HG03565 (cell line): ENCODE results near the gene ANKRD33B.
"Not testable (repeated sequence)": the region's sequence is repeated elsewhere in the genome, so short reads cannot be mapped to it uniquely, and the experiment has no call there.

Source experiments
- ATAC-seq: cut with Tn5 transposase; IDR thresholded peaks from one replicate; pipeline ENCODE4 v1.9.1; 2021; ENCODE audit warnings: mild to moderate bottlenecking, moderate library complexity; ENCODE audit not compliant: unreplicated experiment

ANKRD33B gene

GRCh38 chr5:10653751-10654400 lies 90.0 kb downstream of the ANKRD33B start:
- no peak for ATAC-seq

DNA sequence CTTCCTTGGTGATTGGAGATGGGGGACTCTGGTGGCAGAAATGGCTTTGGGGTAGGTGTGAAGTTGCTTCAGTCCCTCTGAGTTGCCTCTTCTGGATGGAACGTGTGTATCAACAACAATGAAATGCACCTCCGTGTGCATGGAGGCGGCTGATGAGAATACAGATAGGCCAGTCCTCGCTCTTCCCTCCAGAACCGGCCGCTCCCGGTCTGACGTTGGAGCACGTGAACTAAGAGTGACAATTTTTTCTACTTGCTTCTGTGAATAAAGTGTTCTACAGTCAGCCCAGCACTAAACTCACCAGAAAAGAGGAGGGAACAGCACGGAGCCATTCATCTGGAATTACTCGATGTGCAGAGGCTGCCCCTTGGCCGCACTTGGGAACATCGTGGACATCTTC lies 90.7 kb downstream of the ANKRD33B start:
- ATAC-seq, result no peak

GRCh38 chr5:10655161-10655971 lies 91.5 kb downstream of the ANKRD33B start:
- ATAC-seq, result peak; percentile 96

- ATAC-seq, result no peak
Measured at GRCh38 chr5:10655972-10656830, 92.3 kb downstream of the ANKRD33B start.

DNA sequence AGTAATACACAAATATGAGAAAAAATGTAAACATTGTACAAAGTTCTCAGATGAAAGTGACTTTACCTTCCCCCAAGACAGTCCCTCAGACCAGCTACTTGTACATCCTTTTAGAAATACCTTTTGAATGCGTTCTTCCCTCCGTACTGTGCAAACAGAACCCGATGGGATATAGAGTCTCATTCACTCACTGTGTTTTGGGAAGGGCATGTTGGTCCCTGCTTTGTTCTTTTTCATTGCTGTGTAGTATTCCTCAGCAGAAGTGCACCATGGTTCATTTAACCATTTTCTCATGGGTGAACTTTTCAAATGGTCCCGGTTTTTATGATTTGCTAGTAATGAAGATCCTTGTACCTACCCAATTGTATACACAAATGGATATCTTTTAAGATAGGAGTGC lies 94.4 kb downstream of the ANKRD33B start:
- ATAC-seq, result no peak

GRCh38 chr5:10660135-10660534 lies 96.3 kb downstream of the ANKRD33B start:
- no peak for ATAC-seq

GRCh38 chr5:10660720-10661387 lies 97.0 kb downstream of the ANKRD33B start:
- ATAC-seq, result no peak

DNA sequence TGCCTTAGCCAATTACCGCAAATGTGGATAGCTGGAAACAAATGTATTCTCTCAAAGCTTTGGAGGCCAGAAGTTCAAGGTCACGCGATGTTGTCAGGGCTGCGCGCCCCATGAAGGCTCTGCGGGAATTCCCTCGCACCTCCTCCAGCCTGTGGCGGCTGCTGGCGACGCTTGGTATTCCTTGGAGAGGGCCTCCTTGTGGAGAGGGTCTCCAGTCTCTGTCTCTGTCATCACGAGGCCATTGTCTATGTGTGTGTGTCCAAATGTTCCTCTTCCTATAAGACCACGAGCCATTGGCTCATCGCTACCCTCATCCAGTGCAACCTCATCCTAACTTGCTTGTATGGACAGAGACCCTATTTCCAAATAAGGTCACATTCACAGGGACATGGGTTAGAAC lies 97.5 kb downstream of the ANKRD33B start:
- ATAC-seq, result no peak

DNA sequence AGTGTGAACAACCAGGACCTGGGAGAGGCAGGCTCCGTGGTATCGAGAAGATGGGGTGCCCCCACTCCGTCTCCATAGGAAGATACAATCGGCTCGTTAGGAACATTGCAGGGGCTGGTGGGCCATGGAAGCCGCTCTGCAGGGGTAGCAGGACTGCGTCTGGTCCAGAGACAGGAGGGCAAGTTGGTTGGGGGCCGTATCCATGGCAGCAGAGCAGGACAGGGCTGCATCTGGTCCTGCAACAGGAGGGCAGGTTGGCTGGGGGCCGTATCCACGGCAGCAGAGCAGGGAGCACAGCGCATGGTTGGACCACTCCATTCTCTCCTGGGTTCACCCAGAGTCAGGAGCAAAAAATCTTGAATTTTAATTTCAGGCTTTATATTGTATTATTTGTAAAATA lies 98.2 kb downstream of the ANKRD33B start:
- ATAC-seq, result no peak

DNA sequence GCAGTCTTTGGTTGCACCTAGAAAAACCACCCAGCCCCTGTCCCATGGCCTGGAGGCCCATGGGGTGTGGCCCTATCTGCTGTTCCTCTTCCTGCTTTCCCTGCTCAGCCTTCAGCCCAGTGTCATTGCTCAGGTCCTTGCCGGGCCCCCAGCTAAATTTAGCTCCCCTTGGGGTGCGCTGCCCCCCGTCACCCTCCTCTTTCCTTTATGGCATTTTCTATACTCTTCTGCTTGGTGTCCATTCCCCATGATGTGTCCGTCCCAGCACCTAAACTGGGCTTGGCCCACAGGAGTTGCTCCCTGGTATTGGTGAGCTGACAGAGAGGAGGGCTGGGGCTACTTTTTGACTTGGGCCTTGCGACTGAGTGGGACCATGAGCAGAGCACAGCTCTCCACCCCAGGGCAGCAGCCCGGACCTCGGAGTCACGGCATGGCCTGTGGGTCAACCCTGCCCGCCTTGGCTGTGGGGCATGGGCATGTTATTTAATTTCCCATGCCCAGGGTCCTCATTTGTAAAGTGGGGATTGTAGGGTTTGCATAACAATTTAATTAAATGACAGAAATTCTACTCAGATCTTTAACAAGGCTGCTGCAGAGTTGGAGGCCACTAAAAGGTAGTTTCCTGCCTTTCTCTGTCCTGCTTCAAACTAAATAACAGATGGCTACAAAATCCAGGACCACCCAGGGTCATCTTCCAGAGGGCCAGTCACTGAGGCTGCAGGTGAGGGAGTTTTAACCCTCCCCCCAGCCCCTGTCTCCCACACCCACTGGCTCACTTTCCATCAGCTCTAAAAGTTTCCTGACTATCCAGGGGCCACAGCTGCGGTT lies 99.0 kb downstream of the ANKRD33B start:
- no peak for ATAC-seq

DNA sequence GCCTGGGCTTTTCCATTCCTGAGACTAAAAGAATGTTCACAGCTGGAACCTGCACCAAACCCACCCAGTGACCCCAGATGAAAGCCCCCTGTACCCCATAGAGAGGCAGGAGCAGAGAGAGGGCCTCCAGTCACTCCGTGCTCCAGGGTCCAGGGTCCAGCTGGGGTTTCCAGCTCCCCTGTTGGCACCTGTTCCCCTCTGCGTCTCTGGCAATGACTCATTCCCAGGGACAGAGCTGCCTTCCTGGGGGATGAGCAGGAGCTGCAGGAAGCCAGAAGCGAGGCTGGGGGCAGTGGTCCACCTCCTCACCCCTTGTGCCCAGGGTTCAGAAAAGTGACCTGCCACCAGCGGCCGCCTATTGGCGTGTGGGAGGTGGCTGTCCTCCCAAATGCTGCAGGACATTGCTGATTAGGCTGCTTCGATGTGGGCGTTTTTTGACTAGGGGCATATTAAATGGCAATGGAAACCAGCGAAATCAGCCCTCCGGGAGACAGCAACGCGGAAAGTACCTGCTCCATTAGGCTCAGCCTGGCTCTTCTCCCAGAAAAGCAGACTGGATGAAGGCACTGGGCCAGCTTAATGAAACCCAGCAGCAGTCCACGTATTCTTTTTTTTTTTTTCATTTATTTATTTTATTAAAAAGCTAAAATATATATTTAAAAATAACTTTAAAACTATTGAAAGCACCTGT lies 99.8 kb downstream of the ANKRD33B start:
- no peak for ATAC-seq

DNA sequence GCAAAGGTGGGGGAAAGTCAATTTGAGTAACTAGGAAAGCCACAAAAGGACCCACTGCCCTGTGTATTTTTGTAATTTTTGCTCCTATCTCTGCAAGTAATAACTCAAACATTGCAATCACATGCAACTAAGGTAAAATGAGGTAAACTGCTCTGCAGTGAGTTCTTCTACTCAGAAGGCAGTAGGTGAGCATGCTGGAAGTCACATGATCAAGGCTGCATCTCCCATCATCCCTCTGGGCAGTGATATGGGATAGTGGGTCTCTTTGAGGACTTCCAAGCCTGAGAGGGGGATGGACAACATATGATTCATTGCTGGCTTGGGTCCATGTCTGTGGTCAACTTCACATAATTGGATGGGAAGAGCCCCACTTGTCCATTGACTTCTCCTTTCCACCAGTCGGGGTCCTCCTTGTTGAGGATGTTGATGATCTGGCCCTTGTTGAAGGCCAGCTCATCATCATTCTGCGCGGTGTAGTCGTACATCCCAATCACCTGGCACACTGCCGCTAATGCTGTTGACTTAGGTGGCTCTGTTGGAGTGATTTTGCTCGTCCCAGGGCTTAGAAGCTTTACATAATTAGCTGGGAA lies 100.4 kb downstream of the ANKRD33B start:
- ATAC-seq, result not testable (repeated sequence)

DNA sequence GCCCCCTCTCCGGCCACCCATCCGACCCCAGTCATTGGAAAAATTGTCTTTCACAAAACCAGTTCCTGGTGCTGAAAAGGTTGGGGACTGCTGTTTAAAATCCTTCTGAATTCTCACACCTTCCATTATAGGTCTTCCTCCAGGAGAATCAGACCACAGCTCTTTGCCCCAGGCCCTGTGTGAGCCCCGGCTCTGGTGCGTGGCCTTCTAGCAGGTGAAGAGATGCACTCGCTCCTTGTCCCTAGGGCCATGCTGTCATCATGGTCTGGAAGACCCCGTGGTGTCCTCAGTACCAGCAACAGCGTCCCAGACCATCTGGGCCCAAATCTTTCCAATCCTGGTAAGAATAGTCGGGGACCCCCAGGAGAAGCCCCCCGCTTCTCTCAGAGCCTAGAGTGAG lies 101.9 kb downstream of the ANKRD33B start:
- no peak for ATAC-seq

- no peak for ATAC-seq
Measured at GRCh38 chr5:10666531-10667299, 102.8 kb downstream of the ANKRD33B start.

DNA sequence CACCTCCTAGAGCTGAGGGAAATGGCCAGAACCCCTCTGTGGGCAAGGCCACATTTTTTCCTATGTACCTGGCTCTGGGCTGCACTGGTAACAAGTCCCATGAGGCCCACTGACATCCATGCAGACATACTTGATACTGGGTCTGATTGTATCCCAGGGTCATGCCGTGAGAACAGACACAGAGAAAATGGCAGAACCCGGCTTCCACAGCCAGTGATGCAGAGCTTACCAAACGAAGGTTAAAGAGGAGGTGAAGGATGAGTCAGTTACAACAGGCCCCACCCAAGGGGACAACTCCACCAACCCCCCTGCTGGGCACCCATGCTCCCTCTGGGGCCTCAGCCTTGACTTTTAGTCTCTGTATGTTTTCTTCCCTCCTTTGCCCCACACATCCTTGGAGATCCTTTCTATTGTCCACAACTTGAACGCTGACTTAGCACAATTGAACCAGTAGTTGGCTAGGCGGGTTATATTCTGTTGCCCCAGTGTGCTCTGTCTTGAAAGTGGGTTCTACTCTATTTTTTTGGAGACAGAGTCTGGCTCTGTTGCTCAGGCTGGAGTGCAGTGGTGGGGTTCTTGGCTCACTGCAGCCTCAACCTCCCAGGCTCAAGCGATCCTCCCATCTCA lies 103.7 kb downstream of the ANKRD33B start:
- no peak for ATAC-seq

DNA sequence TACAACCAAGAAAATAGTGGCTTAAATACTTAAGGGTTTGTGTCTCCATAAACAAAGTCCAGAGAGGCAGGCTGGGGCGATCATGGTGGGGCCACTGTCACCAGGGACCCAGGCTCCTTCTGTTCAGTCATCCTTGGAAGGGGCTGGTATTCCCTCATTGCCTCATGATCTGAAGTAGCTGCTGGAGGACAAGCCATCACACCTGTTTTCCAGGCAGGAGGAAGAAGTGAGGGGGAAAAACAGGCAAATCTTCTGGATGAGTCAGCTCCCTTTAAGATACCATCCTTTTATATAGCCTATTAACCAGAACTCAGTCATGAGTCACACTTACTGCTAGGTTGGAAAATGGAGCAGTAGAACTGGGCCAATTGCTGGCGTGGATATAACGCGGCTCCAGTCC lies 104.8 kb downstream of the ANKRD33B start:
- no peak for ATAC-seq

GRCh38 chr5:10669983-10670382 lies 106.1 kb downstream of the ANKRD33B start:
- no peak for ATAC-seq
